Frontal cortex (tissue), 4 donors: Measurements from ENCODE around the gene ALOX5AP. TPM values are rescaled to one million over a fixed set of nuclear protein-coding genes. Genes with fewer than 3 reads are reported as not detected.

Experiments
- DNase-seq, 2 donors: peaks; one replicate each; pipeline ENCODE4 v3.0.0; 2012; ENCODE audit warnings: low spot score in 2 of 2
- FAIRE-seq: peaks from 2 replicates; lab custom pipeline; 2012; peaks lifted over from hg19 to GRCh38; lab: Jason Lieb, UNC
- total RNA-seq: library from RNA; depleted of rRNA; stranded (reverse); fragments of >200 nt; gene quantifications from one replicate; pipeline ENCODE4 v1.2.3, GENCODE V29; 2014
- donor health status: control.
- donor health status: control.
- donor health status: control.

Gene ALOX5AP
- total RNA-seq, result 2.0 TPM

DNA sequence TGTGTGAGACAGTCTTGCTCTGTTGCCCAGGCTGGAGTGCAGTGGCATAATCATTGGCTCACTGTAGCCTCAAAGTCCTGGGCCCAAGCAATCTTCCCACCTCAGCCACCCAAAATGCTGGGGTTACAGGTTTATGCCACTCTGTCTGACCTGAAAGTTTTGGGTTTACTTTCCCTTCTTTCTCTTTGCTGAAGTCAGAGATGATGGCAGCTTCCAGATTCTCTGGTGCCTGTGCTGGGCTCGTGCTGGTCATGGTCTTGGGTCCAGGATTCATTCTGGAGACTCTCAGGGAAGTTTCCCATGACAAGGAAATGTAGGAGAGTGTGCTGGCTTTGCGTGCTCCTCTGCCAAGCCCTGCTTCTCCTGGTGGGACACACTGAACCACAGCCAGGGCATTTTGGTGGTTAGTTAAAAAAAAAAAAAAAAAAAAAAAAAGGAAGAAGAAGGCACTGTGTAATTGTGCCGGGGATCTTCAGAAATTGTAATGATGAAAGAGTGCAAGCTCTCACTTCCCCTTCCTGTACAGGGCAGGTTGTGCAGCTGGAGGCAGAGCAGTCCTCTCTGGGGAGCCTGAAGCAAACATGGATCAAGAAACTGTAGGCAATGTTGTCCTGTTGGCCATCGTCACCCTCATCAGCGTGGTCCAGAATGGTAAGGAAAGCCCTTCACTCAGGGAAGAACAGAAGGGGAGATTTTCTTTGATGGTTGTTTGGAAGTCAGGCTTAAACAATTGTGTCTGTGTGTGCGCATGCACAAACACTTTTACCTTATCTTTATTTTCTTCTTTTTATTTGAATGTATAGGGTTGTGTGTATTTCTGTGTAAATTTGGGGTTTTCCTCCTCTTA, at the start of gene ALOX5AP:
TSS of gene ALOX5AP (plus strand) at position 519 of the 847 bp plus-strand sequence. CDS start at position 582, 63 bp downstream.
- FAIRE-seq, result no peak

DNA sequence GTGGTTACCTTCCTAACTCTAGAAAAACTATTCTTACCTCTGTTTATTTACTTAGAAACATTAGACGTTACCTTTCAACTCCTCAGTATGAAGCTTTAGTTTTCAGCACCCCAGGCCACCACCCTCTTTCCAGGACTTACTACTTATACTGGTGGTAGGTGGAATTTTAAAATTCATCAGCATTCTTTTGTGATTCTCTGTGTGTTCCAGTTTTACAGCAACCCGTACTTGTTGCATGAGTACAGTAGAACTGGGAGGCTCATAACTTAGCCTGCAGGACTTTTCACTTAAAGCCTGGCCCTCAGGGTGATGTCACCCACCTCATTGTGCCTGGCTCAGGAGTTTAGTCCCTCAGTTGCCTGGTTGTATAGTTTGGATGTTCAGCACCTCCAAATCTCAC, 49.4 kb upstream of the ALOX5AP start:
- FAIRE-seq (no peak), DNase-seq (no peak)

More for the DNA sequence above, at the start of gene ALOX5AP:
- no peak for DNase-seq

- no peak for FAIRE-seq
Measured at GRCh38 chr13:30687601-30688000, 47.7 kb upstream of the ALOX5AP start.

DNA sequence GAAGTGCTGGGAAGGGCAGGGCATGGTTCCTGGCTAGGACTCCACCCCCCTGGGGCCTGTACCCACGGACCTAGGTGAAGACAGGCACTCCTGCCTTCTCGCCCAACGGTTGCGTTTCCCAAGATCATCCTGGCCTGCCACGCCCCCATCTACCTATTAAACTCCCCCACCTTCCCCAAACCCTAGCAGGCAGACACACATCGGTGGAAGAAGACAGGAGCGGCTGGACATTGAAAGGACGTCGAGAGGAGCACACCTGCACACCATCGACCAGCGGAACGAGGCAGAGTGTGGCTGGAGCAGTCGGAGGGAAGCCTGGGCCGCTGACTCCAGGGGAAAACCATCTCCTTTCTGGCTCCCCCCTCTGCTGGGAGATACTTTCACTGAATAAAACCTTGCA, 45.6 kb upstream of the ALOX5AP start:
- DNase-seq (no peak), FAIRE-seq (no peak)

More at GRCh38 chr13:30687601-30688000, 47.7 kb upstream of the ALOX5AP start:
- DNase-seq, result no peak

- DNase-seq (no peak), FAIRE-seq (no peak)
Measured at GRCh38 chr13:30690282-30691188, 44.8 kb upstream of the ALOX5AP start.

DNA sequence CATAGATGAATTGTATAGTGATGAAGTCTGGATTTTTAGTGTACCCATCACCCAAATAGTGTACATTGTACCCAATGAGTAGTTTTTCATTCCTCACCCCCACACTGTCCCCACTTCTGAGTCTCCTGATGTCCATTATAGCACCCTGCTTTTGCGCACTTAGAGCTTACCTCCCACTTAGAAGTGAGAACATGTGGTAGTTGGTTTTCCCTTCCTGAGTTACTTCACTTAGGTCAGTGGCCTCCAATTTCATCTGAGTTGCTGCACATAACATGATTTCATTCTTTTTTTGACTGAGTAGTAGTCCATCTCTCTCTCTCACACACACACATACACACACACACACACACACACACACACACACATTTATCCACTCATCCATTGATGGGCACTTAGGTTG, 43.2 kb upstream of the ALOX5AP start:
- no peak for FAIRE-seq
- DNase-seq, result no peak

- DNase-seq, result no peak
- FAIRE-seq, result no peak
Measured at GRCh38 chr13:30696278-30697176, 38.8 kb upstream of the ALOX5AP start.

DNA sequence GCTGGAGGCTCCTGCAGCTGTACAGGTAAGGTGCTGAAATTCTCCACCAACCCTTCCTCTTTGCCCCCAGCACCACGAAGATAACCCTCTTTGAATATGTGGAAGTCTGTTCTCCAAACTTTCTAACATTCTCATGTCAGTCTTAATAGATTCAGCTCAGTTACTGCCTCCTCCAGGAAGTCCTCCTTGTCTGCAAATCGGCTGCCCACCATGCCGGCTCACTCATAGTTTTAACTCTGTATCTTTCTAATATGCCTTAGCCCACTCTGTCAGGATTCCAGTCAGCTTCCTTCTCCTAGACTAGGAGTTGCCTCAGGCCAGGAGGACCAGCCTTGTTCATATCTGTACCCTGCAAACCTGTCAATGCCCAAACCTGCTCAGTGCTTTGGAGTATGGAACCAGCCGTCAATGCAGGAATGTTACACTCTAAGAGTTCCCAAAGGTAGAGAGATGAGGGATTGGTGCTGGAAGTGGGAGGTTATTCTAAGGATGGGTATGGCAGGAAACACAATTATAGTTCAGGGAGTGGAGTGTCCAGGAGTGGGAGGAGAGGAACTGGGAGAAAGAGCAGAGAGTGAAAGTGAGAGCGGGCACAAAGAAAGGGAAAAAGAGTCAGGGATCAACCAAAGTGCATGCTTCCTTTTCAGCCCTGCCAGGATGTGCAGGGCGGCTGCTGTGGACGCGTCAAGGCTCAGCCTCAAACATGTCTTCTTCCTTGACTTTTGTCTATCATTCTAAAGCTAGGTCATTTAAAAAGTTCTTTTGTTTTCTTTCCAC, 38.0 kb upstream of the ALOX5AP start:
- DNase-seq, result no peak
- no peak for FAIRE-seq

- FAIRE-seq, result no peak
Measured at GRCh38 chr13:30697996-30698401, 37.3 kb upstream of the ALOX5AP start.

GRCh38 chr13:30698488-30699005, 36.8 kb upstream of the ALOX5AP start:
- DNase-seq (no peak), FAIRE-seq (no peak)

More at GRCh38 chr13:30697996-30698401, 37.3 kb upstream of the ALOX5AP start:
- no peak for DNase-seq

- DNase-seq (no peak), FAIRE-seq (no peak)
Measured at GRCh38 chr13:30700364-30700763, 35.0 kb upstream of the ALOX5AP start.

DNA sequence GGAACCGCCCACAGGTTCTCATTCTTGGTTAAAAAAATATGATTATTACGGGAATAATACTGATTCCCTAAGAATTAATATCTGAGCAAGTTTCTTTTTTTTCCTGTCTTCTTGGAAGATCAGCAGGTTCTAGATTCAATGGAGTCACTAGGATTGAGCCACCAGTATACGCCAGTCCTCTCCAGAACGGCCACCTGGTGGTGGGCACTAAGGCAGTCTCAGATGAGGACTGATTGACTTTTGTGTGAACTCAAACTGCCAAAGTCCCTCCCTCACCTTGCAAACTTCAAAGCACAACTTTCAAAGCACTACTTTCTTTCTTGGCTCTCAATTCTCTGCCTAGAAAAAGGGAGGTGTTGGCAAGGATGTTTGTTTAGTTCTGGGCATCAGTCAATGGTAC, 33.3 kb upstream of the ALOX5AP start:
- FAIRE-seq (no peak), DNase-seq (no peak)

DNA sequence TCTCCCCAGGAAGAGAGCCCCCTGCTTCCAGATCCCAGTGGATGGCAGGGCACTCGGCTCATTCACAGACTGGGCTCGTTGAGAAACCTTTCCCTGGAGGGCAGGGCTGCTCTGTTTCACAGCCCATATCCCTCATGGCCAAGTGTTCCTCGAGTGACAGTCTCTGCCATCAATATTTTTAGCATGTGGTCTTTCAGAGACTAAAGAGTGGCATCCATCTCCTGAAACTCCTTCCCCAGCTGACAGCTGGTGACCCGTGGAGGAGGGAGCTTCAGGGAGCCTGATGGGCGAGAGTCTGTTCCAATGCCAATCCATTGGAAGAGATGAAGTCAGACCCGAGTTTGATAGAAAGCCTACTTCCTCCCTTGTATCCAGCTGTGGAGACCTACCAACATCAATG, 30.7 kb upstream of the ALOX5AP start:
- no peak for DNase-seq
- no peak for FAIRE-seq

DNA sequence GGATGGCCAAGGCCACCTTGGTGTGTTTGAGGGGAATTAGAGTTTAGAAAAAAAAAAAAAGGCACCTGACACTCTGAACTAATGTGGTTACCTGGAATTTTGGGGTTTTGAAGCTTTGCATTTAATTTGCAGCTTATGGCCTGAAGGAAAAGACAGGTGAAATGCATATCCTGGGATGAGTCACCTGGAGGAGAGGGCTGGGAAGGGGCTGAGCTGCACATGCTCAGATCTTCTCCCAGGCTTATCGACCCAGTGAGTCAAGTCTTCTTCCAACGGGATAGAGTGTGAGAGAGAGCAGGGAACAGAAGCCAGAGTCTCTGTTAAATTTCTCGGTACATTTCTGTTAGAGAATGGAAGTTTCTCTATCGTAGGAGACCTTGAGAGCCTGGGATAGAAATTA, 29.7 kb upstream of the ALOX5AP start:
- FAIRE-seq, result no peak
- DNase-seq, result no peak

DNA sequence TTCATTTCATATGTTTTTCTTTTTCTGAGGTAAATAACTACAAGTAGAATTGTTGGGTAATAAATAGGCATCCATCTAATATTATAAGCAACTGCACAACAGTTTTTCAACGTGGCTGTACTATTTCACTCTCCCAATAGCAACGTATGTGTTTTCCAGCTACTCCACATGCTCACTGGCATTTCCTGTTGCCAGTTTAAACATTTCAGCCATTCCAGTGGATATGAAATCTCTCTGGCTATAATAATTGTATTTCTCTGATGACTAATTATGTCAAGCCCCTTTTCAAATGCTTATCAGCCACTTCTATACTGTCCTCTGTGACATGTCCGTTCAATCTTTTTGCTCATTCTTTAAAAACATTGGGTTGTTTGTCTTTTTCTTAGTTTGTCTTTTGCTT, 26.8 kb upstream of the ALOX5AP start:
- FAIRE-seq (no peak), DNase-seq (no peak)

- DNase-seq (no peak), FAIRE-seq (no peak)
Measured at GRCh38 chr13:30710442-30710841, 24.9 kb upstream of the ALOX5AP start.

DNA sequence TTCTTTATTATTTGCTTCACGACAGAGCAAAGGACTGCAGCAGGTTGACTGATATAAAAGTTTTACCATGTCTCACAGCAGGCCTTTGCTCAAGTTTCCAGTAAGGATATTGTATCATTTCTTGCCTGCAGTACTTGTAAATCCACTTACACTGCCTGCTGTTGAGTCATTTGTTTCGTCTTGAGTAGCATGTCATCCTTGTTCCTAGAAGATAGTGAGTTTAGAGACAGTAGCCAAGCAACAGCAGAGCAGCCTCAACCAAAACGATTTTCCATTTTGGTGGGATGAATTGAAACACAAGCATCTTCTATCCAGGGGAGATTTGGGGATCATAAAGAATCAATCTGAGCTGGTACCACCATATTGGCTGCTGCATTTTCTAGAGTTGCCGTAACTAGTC, 24.0 kb upstream of the ALOX5AP start:
- no peak for FAIRE-seq
- DNase-seq, result no peak

DNA sequence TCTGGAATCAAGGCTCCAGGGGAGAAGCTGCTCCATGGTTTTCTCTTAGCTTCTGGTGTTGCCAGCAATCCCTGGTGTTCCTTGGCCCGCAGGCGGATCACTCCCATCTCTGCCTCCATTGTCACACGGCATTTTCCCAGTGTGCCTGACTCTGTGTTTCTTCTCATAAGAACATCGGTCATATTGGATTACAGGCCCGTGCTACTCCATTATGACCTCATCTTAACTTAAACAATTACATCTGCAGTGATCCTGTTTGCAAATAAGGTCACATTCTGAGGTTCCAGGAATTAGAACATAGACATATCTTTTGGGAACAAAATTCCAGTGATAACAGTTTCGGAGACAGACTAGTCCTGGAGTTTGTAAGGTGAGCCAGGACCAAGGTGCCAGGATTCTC, 23.5 kb upstream of the ALOX5AP start:
- DNase-seq (no peak), FAIRE-seq (no peak)
